Esophagus muscularis mucosa (tissue), 4 donors: ENCODE measurements around the gene ERICH6. TPM values are rescaled to one million over a fixed set of nuclear protein-coding genes. Genes with fewer than 3 reads are reported as not detected.

Experiments
- DNase-seq: peaks from one replicate; pipeline ENCODE4 v3.0.0-alpha.2; 2017; ENCODE audit errors: extremely low spot score
- H3K27ac ChIP-seq, 4 donors: fragments of 200-600 bp; sonication (generic); replicated peaks in 1 of 4; 1 replicate in 3 of 4; 2 replicates in 1 of 4; pipeline ENCODE4 v1.5.1; 2016 to 2019; ENCODE audit warnings: mild to moderate bottlenecking in 1 of 4
- H3K27me3 ChIP-seq, 4 donors: fragments of 200-600 bp; sonication (generic); one replicate each; pipeline versions ENCODE4 v1.5.1 to v1.6.0; 2016 to 2019
- H3K36me3 ChIP-seq, 4 donors: fragments of 200-600 bp; sonication (generic); one replicate each; pipeline ENCODE4 v1.5.1; 2016 to 2019
- H3K4me1 ChIP-seq, 4 donors: fragments of 200-600 bp; sonication (generic); one replicate each; pipeline ENCODE4 v1.5.1; 2016 to 2019
- H3K4me3 ChIP-seq, 4 donors: fragments of 200-600 bp; sonication (generic); 1 replicate in 2 of 4; 2 replicates in 2 of 4; pipeline ENCODE4 v1.5.1; 2016 to 2019; ENCODE audit warnings: mild to moderate bottlenecking in 4 of 4, moderate library complexity in 1 of 4
- H3K9me3 ChIP-seq, 4 donors: fragments of 200-600 bp; sonication (generic); 1 replicate in 3 of 4; 2 replicates in 1 of 4; pipeline ENCODE4 v1.5.1; 2016 to 2019
- CTCF ChIP-seq, 3 experiments: fragments of 200-600 bp in 2 of 3; fragments of 450-650 bp in 1 of 3; sonication (generic) in 2 of 3; IDR thresholded peaks; one replicate each; pipeline ENCODE4 v1.5.1; 2017 to 2019; ENCODE audit warnings: antibody characterized with exemption in 3 of 3, mild to moderate bottlenecking in 2 of 3, moderate library complexity in 1 of 3
- EP300 ChIP-seq: sonication (generic); formaldehyde crosslinking; IDR thresholded peaks from one replicate; pipeline ENCODE4 v1.6.1; 2017; ENCODE audit warnings: antibody characterized with exemption
- POLR2A ChIP-seq: fragments of 450-650 bp; IDR thresholded peaks from one replicate; pipeline ENCODE4 v1.6.1; 2017; ENCODE audit warnings: antibody characterized with exemption, moderate library complexity, mild to moderate bottlenecking, low read depth
- POLR2AphosphoS5 ChIP-seq, 2 donors: sonication (generic); formaldehyde crosslinking; IDR thresholded peaks; one replicate each; pipeline ENCODE4 v1.6.1; 2017; ENCODE audit warnings: antibody characterized with exemption in 2 of 2
- WGBS: methylation state at CpG from one replicate; pipeline ENCODE4 v1.1.5; 2018; 5-methylcytosine and 5-hydroxymethylcytosine counted together
- intact Hi-C: fragments of 100-400 bp; cut with DNase I; formaldehyde crosslinking; loops from one replicate; pipeline ENCODE4 v1.15.1; 2023
- total RNA-seq, 4 donors: library from RNA; depleted of rRNA; stranded (reverse); fragments of >200 nt; gene quantifications; one replicate each; pipeline versions ENCODE4 v1.1.0 to v1.2.1, GENCODE V29; 2016

Gene ERICH6
- total RNA-seq, 4 donors from 2014 or later: not detected

GRCh38 chr3:150744041-150744918 is 40.6 kb upstream of the ERICH6 start:
- Histone ChIP-seq H3K36me3 (peaks cover 0 to 22% (median 16%) of the 10 kb centered on the region in 4 donors), H3K27me3 (no peaks in the 10 kb centered on the region), H3K4me3 (no peak overlapping the region), H3K4me1 (peaks cover 48 to 61% (median 58%) of the 10 kb centered on the region in 4 donors), H3K27ac (peak overlapping the region in 2 of 4 donors; percentile 7 to 18), H3K9me3 (no peaks in the 10 kb centered on the region)
- intact Hi-C loops: no loop called here
- no peak for TF ChIP-seq EP300
- TF ChIP-seq CTCF (IDR thresholded peaks at IDR 0.05): no peak
- TF ChIP-seq POLR2AphosphoS5 (IDR thresholded peaks at IDR 0.05): no peak
- TF ChIP-seq POLR2A: no peak
- 56% methylated on average over 8 of the region's 8 CpGs for WGBS
- no peak for DNase-seq

- peaks cover 41 to 54% (median 50%) of the 10 kb centered on the region in 4 donors for H3K4me1 ChIP-seq
- peak overlapping the region in 2 of 4 donors; percentile 7 to 18 for H3K27ac ChIP-seq
- WGBS: 52% methylated on average over 2 of the region's 2 CpGs
Measured at GRCh38 chr3:150743508-150743907, 39.8 kb upstream of the ERICH6 start.

GRCh38 chr3:150742679-150743078 is 39.0 kb upstream of the ERICH6 start:
- H3K4me1 ChIP-seq: peaks cover 42 to 48% (median 45%) of the 10 kb centered on the region in 4 donors
- H3K36me3 ChIP-seq: peaks cover 0 to 22% (median 16%) of the 10 kb centered on the region in 4 donors
- H3K9me3 ChIP-seq: no peaks in the 10 kb centered on the region
- no peak for DNase-seq
- no peak overlapping the region for H3K27ac ChIP-seq
- WGBS: 93% methylated on average over 4 of the region's 4 CpGs
- H3K27me3 ChIP-seq: no peaks in the 10 kb centered on the region
- no peak overlapping the region for H3K4me3 ChIP-seq
- TF ChIP-seq CTCF (IDR thresholded peaks at IDR 0.05) (no peak), POLR2A (no peak), EP300 (no peak), POLR2AphosphoS5 (IDR thresholded peaks at IDR 0.05) (no peak)
- intact Hi-C loops: no loop called here

More at GRCh38 chr3:150743508-150743907, 39.8 kb upstream of the ERICH6 start:
- Histone ChIP-seq H3K36me3 (peaks cover 0 to 22% (median 16%) of the 10 kb centered on the region in 4 donors), H3K4me3 (no peak overlapping the region), H3K9me3 (no peaks in the 10 kb centered on the region), H3K27me3 (no peaks in the 10 kb centered on the region)
- intact Hi-C loops: no loop called here
- DNase-seq: no peak
- no peak for TF ChIP-seq CTCF (IDR thresholded peaks at IDR 0.05)
- TF ChIP-seq EP300: no peak
- TF ChIP-seq POLR2AphosphoS5 (IDR thresholded peaks at IDR 0.05): no peak
- TF ChIP-seq POLR2A: no peak

GRCh38 chr3:150742141-150742523 is 38.4 kb upstream of the ERICH6 start:
- Histone ChIP-seq H3K4me3 (no peak overlapping the region), H3K4me1 (peaks cover 37 to 47% (median 42%) of the 10 kb centered on the region in 4 donors), H3K27me3 (no peaks in the 10 kb centered on the region), H3K27ac (no peak overlapping the region), H3K36me3 (peaks cover 0 to 22% (median 16%) of the 10 kb centered on the region in 4 donors), H3K9me3 (no peaks in the 10 kb centered on the region)
- DNase-seq: no peak
- intact Hi-C loops: no loop called here
- 95% methylated on average over 14 of the region's 15 CpGs for WGBS
- no peak for TF ChIP-seq POLR2A
- no peak for TF ChIP-seq POLR2AphosphoS5 (IDR thresholded peaks at IDR 0.05)
- no peak for TF ChIP-seq CTCF (IDR thresholded peaks at IDR 0.05)
- no peak for TF ChIP-seq EP300
